Esophagus squamous epithelium (tissue), 5 donors: ENCODE data around the gene AHRR. TPM values are rescaled to one million over a fixed set of nuclear protein-coding genes. Genes with fewer than 3 reads are reported as not detected.

Source experiments
- DNase-seq: peaks from one replicate; lab custom pipeline; 2025; lab: John Stamatoyannopoulos, UW
- H3K27ac ChIP-seq, 4 donors: fragments of 200-600 bp; sonication (generic); one replicate each; pipeline ENCODE4 v1.5.1; 2016 to 2019; ENCODE audit warnings: mild to moderate bottlenecking in 1 of 4
- H3K27me3 ChIP-seq, 4 donors: fragments of 200-600 bp; sonication (generic); 1 replicate in 3 of 4; 2 replicates in 1 of 4; pipeline versions ENCODE4 v1.5.1 to v1.6.0; 2017 to 2021; ENCODE audit warnings: antibody characterized with exemption in 1 of 4
- H3K36me3 ChIP-seq, 3 donors: fragments of 200-600 bp; sonication (generic); one replicate each; pipeline ENCODE4 v1.5.1; 2016 to 2019
- H3K4me1 ChIP-seq, 3 donors: fragments of 200-600 bp; sonication (generic); one replicate each; pipeline ENCODE4 v1.5.1; 2017 to 2019
- H3K4me3 ChIP-seq, 4 donors: fragments of 200-600 bp; sonication (generic); 1 replicate in 3 of 4; 2 replicates in 1 of 4; pipeline ENCODE4 v1.5.1; 2016 to 2019; ENCODE audit warnings: mild to moderate bottlenecking in 2 of 4, moderate library complexity in 1 of 4
- H3K9me3 ChIP-seq, 3 donors: fragments of 200-600 bp; sonication (generic); one replicate each; pipeline ENCODE4 v1.5.1; 2016 to 2019
- CTCF ChIP-seq, 6 experiments: fragments of 450-650 bp in 4 of 6; fragments of 200-600 bp in 2 of 6; sonication (generic) in 2 of 6; IDR thresholded peaks; one replicate each; pipeline ENCODE4 v1.5.1; 2016 to 2019; ENCODE audit warnings: antibody characterized with exemption in 6 of 6, mild to moderate bottlenecking in 4 of 6, moderate library complexity in 4 of 6
- POLR2A ChIP-seq, 4 donors: fragments of 450-650 bp; IDR thresholded peaks; one replicate each; pipeline ENCODE4 v1.6.1; 2017; ENCODE audit warnings: antibody characterized with exemption in 4 of 4, mild to moderate bottlenecking in 4 of 4, moderate library complexity in 3 of 4
- WGBS, 2 donors: methylation state at CpG; one replicate each; pipeline ENCODE4 v1.1.5; 2018; 5-methylcytosine and 5-hydroxymethylcytosine counted together
- intact Hi-C: fragments of 100-400 bp; cut with DNase I; formaldehyde crosslinking; loops from one replicate; pipeline ENCODE4 v1.15.0; 2022
- total RNA-seq, 4 donors: library from RNA; depleted of rRNA; stranded (reverse); fragments of >200 nt; gene quantifications; one replicate each; pipeline ENCODE4 v1.1.0, GENCODE V29; 2016
- donor health status: DM: yes; HTN: yes; CAD: no.

The AHRR gene
- total RNA-seq, 4 donors from 2014 or later: 0.66 to 1.5 (median 1.1) TPM

DNA sequence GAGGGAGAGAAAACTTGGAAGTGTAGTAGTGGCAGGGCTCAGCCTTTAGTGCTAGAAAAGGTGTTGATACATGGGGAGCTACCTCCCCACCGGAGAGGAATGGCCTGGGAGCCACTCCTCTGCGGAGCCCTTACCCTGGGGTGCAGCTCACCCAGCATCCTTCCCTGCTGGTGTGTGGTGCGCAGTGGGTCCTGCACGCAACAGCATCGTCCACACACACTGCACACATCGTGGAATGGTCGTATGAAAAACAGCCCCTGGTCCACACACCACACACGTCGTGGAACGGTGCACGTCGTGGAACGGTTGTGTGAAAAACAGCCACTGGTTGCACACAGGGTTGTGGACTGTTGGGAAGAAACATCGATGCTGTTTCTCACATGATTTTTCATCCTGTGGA is 16.1 kb upstream of the AHRR start:
- DNase-seq: no peak
- TF ChIP-seq CTCF (IDR thresholded peaks at IDR 0.05): no peak
- TF ChIP-seq POLR2A (IDR thresholded peaks at IDR 0.05): no peak
- peaks cover 0 to 69% (median 4%) of the 10 kb centered on the region in 3 donors for H3K36me3 ChIP-seq
- 94 to 95% methylated on average over 11 to 13 of the region's 14 CpGs for WGBS, 2 donors
- H3K9me3 ChIP-seq: no peaks in the 10 kb centered on the region
- no peaks in the 10 kb centered on the region for H3K27me3 ChIP-seq
- intact Hi-C loops: no loop called here
- H3K27ac ChIP-seq: no peak overlapping the region
- H3K4me3 ChIP-seq: no peak overlapping the region
- peaks cover 0 to 10% (median 0%) of the 10 kb centered on the region in 3 donors for H3K4me1 ChIP-seq

DNA sequence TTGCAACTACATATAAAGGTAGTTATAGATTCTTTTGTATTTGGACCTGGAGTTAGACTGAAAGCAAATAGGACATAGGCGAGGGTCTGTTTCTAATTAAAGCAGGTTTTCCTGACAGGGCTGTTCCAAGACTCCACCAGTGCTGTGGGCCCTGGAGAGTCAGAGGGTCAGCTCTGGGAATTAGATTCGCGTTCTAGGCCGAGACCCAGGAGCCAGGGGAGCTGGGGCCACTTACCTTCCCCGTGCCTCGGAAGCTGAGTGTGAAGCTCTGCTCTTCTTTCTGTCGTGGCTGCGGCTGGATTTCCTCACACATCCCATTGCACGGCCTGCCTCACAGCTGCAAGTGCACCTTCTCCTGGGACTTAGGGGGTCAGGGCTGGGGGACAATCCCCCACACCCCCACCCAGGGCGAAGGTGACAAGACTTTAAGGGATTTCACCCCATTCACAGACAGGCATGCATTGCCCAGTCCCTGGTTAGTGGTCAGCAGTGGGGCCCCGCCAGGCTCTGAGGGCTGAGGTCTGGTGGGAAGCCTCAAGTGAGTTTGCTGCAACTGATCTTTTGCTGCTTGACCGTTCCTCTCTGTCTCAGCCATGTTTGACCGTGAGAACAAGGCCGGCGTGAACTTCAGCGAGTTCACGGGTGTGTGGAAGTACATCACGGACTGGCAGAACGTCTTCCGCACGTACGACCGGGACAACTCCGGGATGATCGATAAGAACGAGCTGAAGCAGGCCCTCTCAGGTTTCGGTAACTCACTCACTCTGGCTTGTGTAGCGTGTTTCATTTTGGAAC is 15.3 kb upstream of the AHRR start:
- intact Hi-C loops: no loop called here
- 95 to 96% methylated on average over 21 to 24 of the region's 28 CpGs for WGBS, 2 donors
- peaks cover 0 to 71% (median 4%) of the 10 kb centered on the region in 3 donors for H3K36me3 ChIP-seq

DNA sequence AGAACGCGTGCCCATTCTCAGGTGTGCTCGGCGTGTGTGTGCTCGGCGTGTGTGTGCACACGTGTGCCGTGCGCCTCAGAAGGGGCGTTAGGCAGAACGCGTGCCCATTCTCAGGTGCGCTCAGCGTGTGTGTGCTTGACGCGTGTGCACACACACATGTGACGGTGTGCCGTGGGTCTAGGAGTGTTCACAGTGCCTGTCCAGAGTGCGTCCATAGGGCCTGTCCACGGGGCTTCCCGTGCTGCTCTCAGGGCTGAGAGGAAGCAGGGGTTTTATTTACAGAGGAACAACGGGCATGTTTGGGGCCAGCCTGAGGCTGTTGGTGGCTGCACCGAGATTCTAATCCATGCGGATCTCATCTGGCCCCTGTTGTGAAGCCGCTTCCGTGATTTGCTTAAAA is 14.2 kb upstream of the AHRR start:
- H3K4me3 ChIP-seq: no peak overlapping the region
- H3K9me3 ChIP-seq: no peaks in the 10 kb centered on the region
- H3K4me1 ChIP-seq: peaks cover 0 to 16% (median 0%) of the 10 kb centered on the region in 3 donors
- intact Hi-C loops: no loop called here
- no peak for TF ChIP-seq CTCF (IDR thresholded peaks at IDR 0.05)
- no peaks in the 10 kb centered on the region for H3K27me3 ChIP-seq
- H3K36me3 ChIP-seq: peaks cover 0 to 76% (median 4%) of the 10 kb centered on the region in 3 donors
- 83 to 94% methylated on average over 6 to 14 of the region's 26 CpGs for WGBS, 2 donors
- DNase-seq: no peak
- H3K27ac ChIP-seq: no peak overlapping the region

More for the DNA sequence above, 15.3 kb upstream of the AHRR start:
- Histone ChIP-seq H3K4me1 (peaks cover 0 to 17% (median 0%) of the 10 kb centered on the region in 3 donors), H3K4me3 (no peak overlapping the region), H3K9me3 (no peaks in the 10 kb centered on the region), H3K27me3 (no peaks in the 10 kb centered on the region), H3K27ac (no peak overlapping the region)
- TF ChIP-seq CTCF (IDR thresholded peaks at IDR 0.05): no peak
- no peak for TF ChIP-seq POLR2A (IDR thresholded peaks at IDR 0.05)
- DNase-seq: no peak

GRCh38 chr5:307794-308579 is 13.5 kb upstream of the AHRR start:
- H3K27ac ChIP-seq: no peak overlapping the region
- intact Hi-C loops: no loop called here
- no peaks in the 10 kb centered on the region for H3K9me3 ChIP-seq
- no peak overlapping the region for H3K4me3 ChIP-seq
- DNase-seq: no peak
- WGBS, 2 donors: 84 to 88% methylated on average over 19 to 25 of the region's 27 CpGs
- H3K36me3 ChIP-seq: peaks cover 0 to 83% (median 4%) of the 10 kb centered on the region in 3 donors
- no peak for TF ChIP-seq POLR2A (IDR thresholded peaks at IDR 0.05)
- no peak for TF ChIP-seq CTCF (IDR thresholded peaks at IDR 0.05)
- no peaks in the 10 kb centered on the region for H3K27me3 ChIP-seq
- peaks cover 0 to 19% (median 0%) of the 10 kb centered on the region in 3 donors for H3K4me1 ChIP-seq
